Activated CD8-positive, alpha-beta memory T cell treated with anti-CD3 and anti-CD28 coated beads for 36 hours (primary cell): ENCODE results near the gene SFXN4. TPM values are rescaled to one million over a fixed set of nuclear protein-coding genes. Genes with fewer than 3 reads are reported as not detected.
"Not testable (repeated sequence)": the region's sequence is repeated elsewhere in the genome, so short reads cannot be mapped to it uniquely, and the experiment has no call there.

Experiments used
- CTCF ChIA-PET: fragments of 350-600 bp; sonication (Branson Sonifier 250); formaldehyde crosslinking; loops from one replicate; lab custom pipeline; 2021; ENCODE audit warnings: antibody characterized with exemption; lab: Charles Lee
- POLR2A ChIA-PET: fragments of 350-600 bp; sonication (Branson Sonifier 250); formaldehyde crosslinking; loops from one replicate; lab custom pipeline; 2021; ENCODE audit warnings: antibody characterized with exemption; lab: Charles Lee
- total RNA-seq, 2 experiments: library from RNA; stranded (reverse); gene quantifications; one replicate each; pipeline ENCODE4 v1.2.3, GENCODE V29; 2021

SFXN4 gene
- total RNA-seq, 2 experiments from 2014 or later = 57.0 to 60.0 TPM

DNA sequence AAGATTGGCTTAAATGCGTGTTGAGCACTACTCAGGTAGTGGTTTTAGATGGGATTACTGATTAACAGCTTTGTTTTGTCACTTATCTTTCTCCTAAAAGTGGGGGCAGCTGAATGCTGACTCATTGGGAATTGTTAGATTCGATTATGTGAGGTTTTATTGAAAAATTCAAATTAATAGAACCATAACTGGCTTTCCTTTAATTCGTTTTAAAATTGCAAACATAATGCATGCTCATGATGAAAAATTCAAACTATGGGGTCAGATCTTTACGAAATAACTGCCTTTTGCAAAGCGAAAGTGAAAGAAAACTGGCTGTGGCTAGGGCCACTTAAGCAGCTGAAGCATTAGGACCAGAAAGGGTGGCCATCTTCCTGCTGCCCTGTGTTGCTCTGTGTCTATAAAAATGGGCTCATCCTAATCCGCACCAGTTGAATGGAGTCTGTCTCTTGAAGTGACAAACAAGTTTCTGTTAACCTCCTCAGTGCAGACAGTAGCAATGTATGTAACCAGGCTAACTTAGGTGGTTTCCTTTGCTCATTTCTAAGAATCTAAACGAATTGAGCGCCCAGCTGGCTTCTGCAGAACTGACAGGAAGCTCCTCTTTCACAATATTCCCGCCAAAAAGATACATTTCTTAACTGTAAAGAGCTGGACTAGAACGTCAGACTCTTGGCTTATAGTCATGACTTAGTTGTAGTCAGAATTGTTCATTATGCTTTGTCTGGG, 33.8 kb downstream of the SFXN4 start:
- CTCF ChIA-PET = interaction anchor here (0.9 to 1.5 kb wide), 4 partner anchors 27 to 47 kb away, joined by 3 read pairs; partner anchors contain the start of genes DENND10, PRDX3 and SFXN4

DNA sequence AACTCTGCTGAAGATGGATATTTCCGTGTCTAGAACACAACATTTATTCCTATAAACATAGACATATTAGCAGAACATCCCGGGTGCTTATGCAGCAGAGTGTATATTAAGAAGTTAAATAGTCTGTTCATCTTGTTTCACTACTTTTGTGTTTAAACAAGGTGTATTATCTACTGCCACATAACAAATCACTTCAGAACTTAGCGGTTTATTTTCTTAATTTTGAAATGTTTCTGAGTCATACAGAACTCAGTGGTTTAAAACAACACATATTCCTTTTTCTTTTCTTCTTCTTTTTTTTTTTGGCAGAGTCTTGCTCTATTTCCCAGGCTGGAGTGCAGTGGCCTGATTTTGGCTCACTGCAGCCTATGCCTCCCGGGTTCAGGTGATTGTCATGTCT, 35.8 kb downstream of the SFXN4 start:
- POLR2A ChIA-PET = no interaction called here

More for the DNA sequence above, 33.8 kb downstream of the SFXN4 start:
- POLR2A ChIA-PET = interaction anchor here (0.5 to 1.6 kb wide), 9 partner anchors 8 to 75 kb away, joined by 3 to 10 read pairs (median 3); partner anchors contain the start of genes DENND10, EIF3A, GRK5 and SFXN4

DNA sequence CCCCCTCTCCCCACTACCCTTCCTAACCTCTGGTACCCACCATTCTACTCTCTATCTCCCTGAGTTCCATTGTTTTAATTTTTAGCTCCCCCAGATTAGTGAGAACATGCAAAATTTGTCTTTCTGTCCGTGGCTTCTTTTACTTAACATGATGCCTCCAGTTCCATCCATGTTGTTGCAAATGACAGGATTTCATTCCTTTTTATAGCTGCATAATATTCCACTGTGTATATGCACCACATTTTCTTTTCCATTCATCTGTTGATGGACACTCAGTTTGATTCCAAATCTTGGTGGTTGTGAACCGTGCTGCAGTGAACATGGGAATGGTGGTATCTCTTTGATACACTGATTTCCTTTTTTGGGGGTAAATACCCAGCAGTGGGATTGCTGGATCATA, 39.6 kb downstream of the SFXN4 start:
- ChIA-PET CTCF (no interaction called here), POLR2A (no interaction called here)

More for the DNA sequence above, 35.8 kb downstream of the SFXN4 start:
- CTCF ChIA-PET = no interaction called here

DNA sequence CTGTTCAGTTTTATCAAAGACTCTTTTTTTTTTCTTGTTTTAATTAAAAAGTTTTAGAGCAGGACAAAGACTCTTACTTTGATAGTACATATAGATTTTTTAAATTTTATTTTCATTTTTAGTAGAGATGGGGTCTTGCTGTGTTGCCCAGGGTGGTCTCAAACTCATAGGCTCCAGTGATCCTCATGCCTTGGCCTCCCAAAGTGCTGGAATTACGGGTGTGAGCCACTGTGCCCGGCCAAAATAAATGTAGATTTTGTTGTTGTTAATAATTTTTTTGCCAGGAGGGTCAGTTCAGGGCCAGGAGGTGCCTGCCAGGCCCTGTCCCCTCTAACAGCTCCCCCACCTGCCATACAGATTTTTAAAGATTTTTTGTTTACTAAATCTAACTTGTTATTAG, 44.6 kb downstream of the SFXN4 start:
- ChIA-PET POLR2A (interaction anchor here (1.1 kb wide), 1 partner anchor 37 kb away, joined by 3 read pairs; no protein-coding TSS in a partner anchor), CTCF (no interaction called here)

DNA sequence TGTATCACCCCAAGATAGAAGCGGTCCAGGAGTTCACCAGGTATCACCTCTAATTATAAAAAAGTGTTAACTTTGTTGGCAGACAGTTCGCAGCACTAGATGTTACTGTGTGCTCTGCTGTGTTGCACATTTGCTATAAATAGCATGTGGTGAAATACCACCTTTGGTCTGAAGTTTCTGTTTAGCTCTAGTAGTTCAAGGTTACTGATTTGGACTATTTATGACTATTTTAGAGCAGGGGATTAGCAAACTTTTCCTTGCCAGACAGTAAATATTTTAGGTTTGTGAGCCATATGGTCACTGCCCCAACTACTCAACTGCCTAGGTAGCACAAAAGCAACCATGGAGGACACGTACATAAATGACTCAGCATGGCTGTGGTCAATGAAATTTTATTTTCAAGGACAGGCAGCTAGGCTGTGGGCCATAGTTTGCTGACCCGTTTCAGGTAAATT, 45.1 kb downstream of the SFXN4 start:
- ChIA-PET CTCF (interaction anchor here (1.3 kb wide), 1 partner anchor 14 kb away, joined by 3 read pairs; no protein-coding TSS in a partner anchor), POLR2A (interaction anchor here (0.6 to 1.1 kb wide), 2 partner anchors 37 to 43 kb away, joined by 3 to 5 read pairs; no protein-coding TSS in a partner anchor)

DNA sequence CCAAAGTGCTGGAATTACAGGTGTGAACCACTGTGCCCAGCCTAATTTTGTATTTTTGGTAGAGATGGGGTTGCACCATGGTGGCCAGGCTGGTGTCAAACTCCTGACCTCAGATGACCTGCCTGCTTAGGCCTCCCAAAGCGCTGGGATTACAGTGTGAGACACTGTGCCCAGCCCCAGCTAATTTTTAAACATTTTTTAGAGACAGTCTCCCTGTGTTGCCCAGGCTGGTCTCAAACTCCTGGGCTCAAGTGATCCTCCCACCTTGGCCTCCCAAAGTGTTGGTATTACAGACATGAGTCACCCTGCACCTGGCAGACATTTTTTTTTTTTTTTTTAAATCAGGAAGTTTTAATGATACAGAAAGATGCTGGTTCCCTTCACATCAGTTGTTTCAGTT, 46.1 kb downstream of the SFXN4 start:
- POLR2A ChIA-PET = interaction anchor here (1.0 kb wide), 1 partner anchor 12 kb away, joined by 3 read pairs; no protein-coding TSS in a partner anchor
- CTCF ChIA-PET = interaction anchor here (1.3 kb wide), 1 partner anchor 13 kb away, joined by 3 read pairs; no protein-coding TSS in a partner anchor

DNA sequence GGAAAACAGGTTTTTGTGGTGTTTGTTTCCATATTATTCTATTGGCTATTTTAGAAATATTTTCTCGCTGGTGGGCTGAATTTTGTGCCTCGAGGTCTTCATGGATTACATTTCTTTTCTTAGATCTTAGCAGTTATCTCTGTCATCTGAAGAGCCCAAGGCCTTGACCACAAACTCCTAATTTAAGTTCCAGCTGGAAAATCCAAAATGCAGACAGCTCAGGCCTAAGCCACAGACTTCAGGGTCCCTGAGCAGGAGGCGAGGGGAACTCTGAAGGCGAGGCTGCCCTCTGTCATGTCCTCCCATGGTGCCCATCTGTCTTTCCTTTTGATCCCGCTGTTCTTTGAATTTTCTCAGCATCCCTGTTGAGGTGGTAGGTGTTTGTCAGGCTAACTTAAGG, 47.3 kb downstream of the SFXN4 start:
- POLR2A ChIA-PET = no interaction called here
- CTCF ChIA-PET = no interaction called here

DNA sequence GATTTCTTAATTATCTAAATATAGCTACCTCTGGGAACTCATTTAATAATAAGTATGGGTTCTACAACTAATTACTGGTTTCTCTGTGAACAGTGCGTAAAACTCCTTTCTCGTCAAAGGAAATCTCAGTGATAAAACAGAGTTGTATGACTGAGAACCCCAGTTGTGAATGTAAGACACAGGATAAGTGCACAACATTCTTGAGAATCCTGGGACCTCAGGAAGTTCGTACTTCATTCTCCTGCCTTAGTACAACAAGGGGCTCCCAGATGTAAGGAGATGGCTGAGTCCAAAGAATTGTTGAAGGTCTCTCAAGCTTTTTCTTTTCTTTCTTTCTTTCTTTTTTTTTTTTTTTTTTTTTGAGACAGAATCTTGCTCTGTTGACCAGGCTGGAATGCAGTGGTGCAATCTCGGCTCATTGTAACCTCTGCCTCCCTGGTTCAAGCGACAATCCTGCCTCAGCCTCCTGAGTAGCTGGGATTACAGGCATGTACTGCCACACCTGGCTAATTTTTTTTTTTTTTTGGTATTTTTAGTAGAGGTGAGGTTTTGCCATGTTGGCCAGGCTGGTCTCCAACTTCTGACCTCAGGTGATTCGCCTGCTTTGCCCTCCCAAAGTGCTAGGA, 49.1 kb downstream of the SFXN4 start:
- POLR2A ChIA-PET = no interaction called here
- CTCF ChIA-PET = interaction anchor here (0.8 kb wide), 1 partner anchor 266 kb away, joined by 3 read pairs; no protein-coding TSS in a partner anchor

DNA sequence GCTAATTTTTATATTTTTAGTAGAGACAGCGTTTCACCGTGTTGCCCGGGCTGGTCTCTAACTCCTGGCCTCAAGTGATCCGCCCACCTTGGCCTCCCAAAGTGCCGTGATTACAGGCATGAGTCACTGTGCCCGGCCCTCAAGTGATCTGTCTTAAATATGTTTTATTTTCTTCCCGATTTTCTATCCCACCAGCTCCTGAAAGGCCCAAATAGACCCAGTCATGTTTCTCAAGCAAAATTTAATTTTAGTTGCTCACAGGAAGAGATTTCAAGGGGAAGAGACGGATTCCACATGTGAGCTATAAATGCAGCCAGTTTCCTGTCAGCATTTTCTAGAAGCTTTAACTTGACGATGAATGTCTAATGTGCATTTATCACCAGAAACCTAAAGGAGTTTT, 49.6 kb downstream of the SFXN4 start:
- CTCF ChIA-PET = interaction anchor here (0.8 kb wide), 1 partner anchor 266 kb away, joined by 3 read pairs; no protein-coding TSS in a partner anchor
- POLR2A ChIA-PET = no interaction called here

DNA sequence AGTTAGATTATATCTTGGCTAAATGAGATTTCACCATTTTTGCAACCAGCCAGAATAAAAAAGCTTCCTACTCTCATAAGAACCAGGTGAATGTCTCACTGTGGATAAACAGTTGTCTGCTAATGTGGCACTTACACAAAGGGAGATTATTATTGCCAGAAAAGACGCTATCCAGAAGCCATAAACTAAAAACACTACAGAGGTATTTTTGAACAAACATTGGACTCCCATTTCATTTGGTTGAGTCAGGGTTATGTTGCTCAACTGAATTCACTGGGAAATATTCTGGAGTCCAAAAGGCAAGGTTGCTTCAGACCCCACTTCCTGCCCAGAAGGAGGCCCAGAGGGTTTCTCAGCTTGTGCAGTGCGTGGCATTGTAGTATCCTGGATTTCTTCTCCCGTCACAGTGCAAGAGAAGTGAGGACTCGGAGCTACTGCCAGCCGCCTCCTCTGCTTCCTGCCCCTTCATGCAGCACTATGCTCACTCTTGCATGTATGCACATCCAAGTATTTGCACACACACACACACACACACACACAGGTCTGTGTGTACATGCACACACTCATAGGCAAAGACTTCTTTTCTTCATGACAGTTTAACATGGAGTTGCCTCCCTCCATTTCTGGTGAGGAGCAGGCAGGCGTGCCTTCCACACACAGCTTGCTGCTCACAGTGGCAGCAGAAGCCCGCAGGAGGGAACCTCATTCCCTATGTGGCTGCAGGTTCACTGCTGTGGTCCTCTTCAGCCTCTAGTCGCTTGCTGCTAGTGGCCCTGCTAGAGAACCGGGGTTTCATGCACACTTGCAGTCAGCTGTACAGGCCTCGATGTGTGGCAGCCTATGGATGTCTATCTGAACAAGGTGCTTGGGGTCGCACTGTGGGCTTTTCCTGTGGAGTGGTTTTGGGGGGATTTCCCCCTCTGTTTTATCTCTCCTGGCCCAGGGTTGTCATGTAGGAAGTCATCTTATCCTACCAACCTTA, 51.5 kb downstream of the SFXN4 start:
- ChIA-PET POLR2A (no interaction called here), CTCF (interaction anchor here (1.2 kb wide), 1 partner anchor 13 kb away, joined by 3 read pairs; no protein-coding TSS in a partner anchor)

DNA sequence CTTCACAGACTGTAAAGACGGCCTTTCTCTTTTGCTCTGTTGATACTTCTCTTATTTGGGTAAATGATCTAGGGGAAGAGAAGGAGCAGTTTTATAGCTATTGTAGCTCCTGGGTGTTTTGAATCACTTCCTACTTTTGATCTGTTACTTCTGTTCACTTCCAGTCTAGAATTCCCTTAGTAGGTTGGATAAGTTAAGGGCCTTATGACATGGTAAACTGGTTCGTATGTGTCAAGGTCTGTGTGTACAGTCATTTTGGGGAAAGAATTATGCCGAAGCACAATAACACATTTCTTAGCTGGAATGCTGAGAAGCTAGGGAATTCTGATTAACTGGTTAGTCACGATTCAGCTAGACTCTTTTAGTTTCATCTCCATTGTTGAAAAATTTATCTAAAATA, 53.5 kb downstream of the SFXN4 start:
- ChIA-PET CTCF (no interaction called here), POLR2A (no interaction called here)

DNA sequence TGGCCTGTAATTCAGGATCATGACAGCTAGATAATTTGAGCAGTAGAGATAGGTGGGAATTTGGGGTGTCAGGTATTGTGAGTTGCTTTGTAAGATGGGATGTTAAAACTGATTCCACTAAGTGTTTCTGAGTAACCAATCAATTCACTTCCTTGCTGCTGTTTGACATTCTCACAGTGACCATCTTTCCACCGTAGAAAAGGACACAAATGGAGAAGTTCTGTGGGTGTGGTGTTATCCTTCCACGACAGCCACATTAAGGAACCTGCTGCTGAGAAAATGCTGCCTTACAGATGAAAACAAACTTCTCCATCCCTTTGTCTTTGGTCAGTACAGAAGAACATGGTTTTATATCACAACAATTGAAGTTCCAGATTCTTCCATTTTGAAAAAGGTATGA, 57.7 kb downstream of the SFXN4 start:
- POLR2A ChIA-PET = not testable (repeated sequence)
- CTCF ChIA-PET = interaction anchor here (0.6 to 0.7 kb wide), 2 partner anchors 41 to 69 kb away, joined by 3 read pairs; no protein-coding TSS in a partner anchor

DNA sequence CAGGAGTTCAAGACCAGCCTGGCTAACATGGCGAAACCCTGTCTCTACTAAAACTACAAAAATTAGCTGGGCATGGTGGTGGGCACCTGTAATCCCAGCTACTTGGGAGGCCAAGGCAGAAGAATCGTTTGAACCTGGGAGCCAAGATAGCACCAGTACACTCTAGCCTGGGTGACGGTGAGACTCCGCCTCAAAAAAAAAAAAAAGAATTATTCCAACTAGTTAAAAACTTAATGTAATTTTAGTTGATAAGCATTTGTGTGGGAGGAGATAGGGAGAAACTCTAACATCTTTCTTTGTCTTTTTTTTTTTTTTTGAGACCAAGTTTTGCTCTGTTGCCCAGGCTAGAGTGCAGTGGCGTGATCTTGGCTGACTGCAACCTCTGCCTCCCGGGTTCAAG, 58.4 kb downstream of the SFXN4 start:
- CTCF ChIA-PET = interaction anchor here (1.3 kb wide), 1 partner anchor 13 kb away, joined by 3 read pairs; no protein-coding TSS in a partner anchor
- POLR2A ChIA-PET = not testable (repeated sequence)

DNA sequence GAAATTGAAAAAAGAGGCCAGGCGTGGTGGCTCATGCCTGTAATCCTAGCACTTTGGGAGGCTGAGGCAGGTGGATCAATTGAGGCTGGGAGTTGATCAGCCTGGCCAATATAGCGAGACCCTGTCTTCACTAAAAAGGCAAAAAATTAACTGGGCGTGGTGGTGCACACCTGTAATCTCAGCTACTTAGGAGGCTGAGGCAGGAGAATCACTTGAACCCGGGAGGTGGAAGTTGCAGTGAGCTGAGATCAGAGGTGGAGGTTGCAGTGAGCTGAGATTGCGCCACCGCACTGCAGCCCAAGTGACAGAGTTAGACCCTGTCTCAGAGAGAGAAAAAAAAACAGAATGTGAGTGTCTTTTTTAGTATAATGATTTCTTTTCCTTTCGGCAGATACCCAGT, 59.6 kb downstream of the SFXN4 start:
- CTCF ChIA-PET = interaction anchor here (1.3 kb wide), 1 partner anchor 14 kb away, joined by 3 read pairs; no protein-coding TSS in a partner anchor
- POLR2A ChIA-PET = interaction anchor here (0.6 to 1.5 kb wide), 2 partner anchors 15 to 62 kb away, joined by 3 to 4 read pairs; no protein-coding TSS in a partner anchor

DNA sequence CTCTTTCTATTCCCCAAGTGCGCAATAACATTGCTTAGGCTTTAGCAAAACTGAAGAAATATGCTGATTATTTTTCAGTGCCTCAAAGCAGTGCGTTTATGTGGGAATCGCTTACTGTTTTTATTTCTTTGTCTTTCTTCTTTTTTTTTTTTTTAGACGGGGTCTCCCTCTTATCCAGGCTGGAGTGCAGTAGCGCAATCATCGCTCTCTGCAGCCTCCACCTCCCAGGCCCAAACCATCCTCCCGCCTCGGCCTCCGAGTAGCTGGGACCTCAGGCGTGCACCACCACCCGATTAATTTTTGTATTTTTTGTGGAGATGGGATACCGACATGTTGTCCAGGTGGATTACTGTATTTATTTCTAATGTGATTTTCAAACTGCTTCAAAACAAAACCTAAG, 60.4 kb downstream of the SFXN4 start:
- ChIA-PET CTCF (interaction anchor here (1.0 to 1.1 kb wide), 3 partner anchors 12 to 340 kb away, joined by 3 read pairs; no protein-coding TSS in a partner anchor), POLR2A (interaction anchor here (0.5 to 1.5 kb wide), 2 partner anchors 15 to 39 kb away, joined by 4 to 9 read pairs; no protein-coding TSS in a partner anchor)

DNA sequence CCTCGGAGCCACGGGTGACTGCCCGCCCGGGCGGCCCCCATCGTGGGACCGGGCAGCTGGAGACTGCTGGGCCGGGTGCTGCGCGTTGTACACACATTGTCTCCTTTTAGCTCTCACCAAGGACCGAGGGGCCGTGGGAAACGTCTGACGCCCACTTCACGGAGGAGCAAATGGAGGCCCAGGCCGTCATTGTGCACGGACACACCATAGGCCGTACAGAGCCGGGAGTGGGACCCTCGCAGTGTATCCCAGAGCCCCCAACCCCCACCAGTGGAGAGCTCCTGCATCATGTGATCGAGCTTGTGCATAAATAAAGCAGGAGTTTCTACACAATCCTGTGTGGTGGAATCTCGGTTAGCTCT, 60.9 kb downstream of the SFXN4 start:
- CTCF ChIA-PET = interaction anchor here (0.9 to 1.1 kb wide), 5 partner anchors 12 to 341 kb away, joined by 3 read pairs; no protein-coding TSS in a partner anchor
- POLR2A ChIA-PET = interaction anchor here (0.5 to 1.5 kb wide), 2 partner anchors 14 to 39 kb away, joined by 4 to 9 read pairs; no protein-coding TSS in a partner anchor

DNA sequence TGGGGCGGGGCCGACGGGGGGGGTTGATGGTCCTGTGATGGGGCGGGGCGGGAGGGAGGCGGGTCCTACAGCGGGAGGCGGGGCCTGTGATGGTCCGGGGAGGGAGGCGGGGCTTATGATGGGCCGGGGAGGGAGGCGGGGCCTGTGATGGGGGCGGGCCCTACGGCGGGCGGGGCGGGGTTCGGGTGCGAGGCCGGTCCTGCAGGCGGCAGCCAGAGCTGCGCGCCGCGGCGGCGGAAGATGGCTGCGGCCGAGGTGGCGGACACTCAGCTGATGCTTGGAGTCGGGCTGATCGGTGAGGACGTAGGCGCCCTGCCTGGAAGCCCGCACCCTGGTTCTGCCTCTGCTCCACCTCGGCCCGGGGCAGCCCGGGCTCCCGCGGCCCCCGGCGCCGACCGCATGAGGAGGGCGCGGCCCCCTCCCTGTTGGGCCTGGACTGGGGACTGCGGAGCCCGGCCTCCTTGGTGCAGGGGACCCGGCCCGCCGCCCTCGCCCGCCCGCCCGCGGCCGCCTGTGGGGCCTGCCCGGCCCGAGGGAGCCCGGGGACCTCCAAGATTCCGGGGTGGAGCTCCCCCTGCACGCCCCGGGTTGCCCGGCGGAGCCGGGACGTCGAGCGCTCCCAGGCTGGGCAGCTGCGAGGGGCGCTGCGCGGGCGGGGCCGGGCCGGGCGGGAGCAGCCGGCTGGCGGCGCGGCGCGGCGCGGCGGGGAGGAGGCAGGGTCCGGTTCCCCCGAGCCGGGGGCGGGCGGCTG, 61.4 kb downstream of the SFXN4 start, which contains the start of gene DENND10:
Gene DENND10 (plus strand): TSS at position 211 of the 751 bp plus-strand sequence. CDS start 30 bp downstream, at position 241.
- CTCF ChIA-PET = interaction anchor here (0.9 to 1.1 kb wide), 5 partner anchors 11 to 341 kb away, joined by 3 read pairs; no protein-coding TSS in a partner anchor
- POLR2A ChIA-PET = interaction anchor here (0.6 to 1.5 kb wide), 5 partner anchors 14 to 64 kb away, joined by 3 to 5 read pairs (median 5); no protein-coding TSS in a partner anchor
